ENCODE measurements around the gene PRR14. TPM values are rescaled to one million over a fixed set of nuclear protein-coding genes. Genes with fewer than 3 reads are reported as not detected.

PRR14 gene
- total RNA-seq, 1 experiment from 2014 or later: 41.4 TPM

- peaks cover 60% of the 10 kb centered on the region for H3K36me3 Mint-ChIP-seq (ENCODE audit: insufficient read depth, unreplicated experiment)
- H3K27ac Mint-ChIP-seq (ENCODE audit: low read depth, unreplicated experiment): no peak overlapping the region
- no peaks in the 10 kb centered on the region for H3K9me3 Mint-ChIP-seq (ENCODE audit: unreplicated experiment)
- no peak for DNase-seq (ENCODE audit: unreplicated experiment)
- H3K4me1 Mint-ChIP-seq (ENCODE audit: insufficient read depth, unreplicated experiment): no peaks in the 10 kb centered on the region
- H3K27me3 Mint-ChIP-seq (ENCODE audit: insufficient read depth, unreplicated experiment): no peaks in the 10 kb centered on the region
- ChIA-PET CTCF (interaction anchor here (0.6 to 1.9 kb wide), 3 partner anchors 8 to 77 kb away, joined by 3 to 9 read pairs (median 3); no protein-coding TSS in a partner anchor), POLR2A (interaction anchor here (0.8 to 0.9 kb wide), 2 partner anchors 46 to 69 kb away, joined by 3 read pairs; partner anchors contain the start of genes PRR14 and ZNF747)
- intact Hi-C loops (cut with micrococcal nuclease): no loop called here
- H3K4me3 Mint-ChIP-seq (ENCODE audit: unreplicated experiment): no peak overlapping the region
- TF ChIP-seq CTCF (IDR thresholded peaks at IDR 0.05; ENCODE audit: unreplicated experiment): no peak
- no TSS peak for BruUV-seq (replicated peaks)
Observed at GRCh38 chr16:30603945-30604315, 46.8 kb upstream of the PRR14 start.

GRCh38 chr16:30604316-30604947, 46.3 kb upstream of the PRR14 start:
- Mint-ChIP-seq H3K9me3 (ENCODE audit: unreplicated experiment) (no peaks in the 10 kb centered on the region), H3K4me1 (ENCODE audit: insufficient read depth, unreplicated experiment) (no peaks in the 10 kb centered on the region), H3K27ac (ENCODE audit: low read depth, unreplicated experiment) (no peak overlapping the region), H3K36me3 (ENCODE audit: insufficient read depth, unreplicated experiment) (peaks cover 60% of the 10 kb centered on the region), H3K27me3 (ENCODE audit: insufficient read depth, unreplicated experiment) (no peaks in the 10 kb centered on the region), H3K4me3 (ENCODE audit: unreplicated experiment) (no peak overlapping the region)
- BruUV-seq (replicated peaks): no TSS peak
- no peak for DNase-seq (ENCODE audit: unreplicated experiment)
- intact Hi-C loops (cut with micrococcal nuclease): no loop called here
- POLR2A ChIA-PET: interaction anchor here (0.8 kb wide), 1 partner anchor 70 kb away, joined by 3 read pairs; the partner anchor contains the start of gene ZNF747
- CTCF ChIA-PET: interaction anchor here (0.6 kb wide), 1 partner anchor 77 kb away, joined by 3 read pairs; no protein-coding TSS in a partner anchor
- no peak for TF ChIP-seq CTCF (IDR thresholded peaks at IDR 0.05; ENCODE audit: unreplicated experiment)

GRCh38 chr16:30605158-30605557, 45.6 kb upstream of the PRR14 start:
- no peaks in the 10 kb centered on the region for H3K4me1 Mint-ChIP-seq (ENCODE audit: insufficient read depth, unreplicated experiment)
- no peaks in the 10 kb centered on the region for H3K27me3 Mint-ChIP-seq (ENCODE audit: insufficient read depth, unreplicated experiment)
- no peak for DNase-seq (ENCODE audit: unreplicated experiment)
- no peak overlapping the region for H3K4me3 Mint-ChIP-seq (ENCODE audit: unreplicated experiment)
- peaks cover 64% of the 10 kb centered on the region for H3K36me3 Mint-ChIP-seq (ENCODE audit: insufficient read depth, unreplicated experiment)
- ChIA-PET CTCF (interaction anchor here (0.7 to 1.1 kb wide), 2 partner anchors 10 to 46 kb away, joined by 3 to 4 read pairs; no protein-coding TSS in a partner anchor), POLR2A (no interaction called here)
- no peak for TF ChIP-seq CTCF (IDR thresholded peaks at IDR 0.05; ENCODE audit: unreplicated experiment)
- intact Hi-C loops (cut with micrococcal nuclease): no loop called here
- no TSS peak for BruUV-seq (replicated peaks)
- H3K27ac Mint-ChIP-seq (ENCODE audit: low read depth, unreplicated experiment): no peak overlapping the region
- no peaks in the 10 kb centered on the region for H3K9me3 Mint-ChIP-seq (ENCODE audit: unreplicated experiment)

- no TSS peak for BruUV-seq (replicated peaks)
- H3K9me3 Mint-ChIP-seq (ENCODE audit: unreplicated experiment): no peaks in the 10 kb centered on the region
- POLR2A ChIA-PET: no interaction called here
- H3K4me3 Mint-ChIP-seq (ENCODE audit: unreplicated experiment): no peak overlapping the region
- peaks cover 67% of the 10 kb centered on the region for H3K36me3 Mint-ChIP-seq (ENCODE audit: insufficient read depth, unreplicated experiment)
- DNase-seq (ENCODE audit: unreplicated experiment): no peak
- no peaks in the 10 kb centered on the region for H3K4me1 Mint-ChIP-seq (ENCODE audit: insufficient read depth, unreplicated experiment)
- CTCF ChIA-PET: interaction anchor here (1.0 to 1.4 kb wide), 3 partner anchors 9 to 188 kb away, joined by 3 to 7 read pairs (median 4); no protein-coding TSS in a partner anchor
- no peak overlapping the region for H3K27ac Mint-ChIP-seq (ENCODE audit: low read depth, unreplicated experiment)
- H3K27me3 Mint-ChIP-seq (ENCODE audit: insufficient read depth, unreplicated experiment): no peaks in the 10 kb centered on the region
- TF ChIP-seq CTCF (IDR thresholded peaks at IDR 0.05; ENCODE audit: unreplicated experiment): no peak
- intact Hi-C loops (cut with micrococcal nuclease): no loop called here
Observed at GRCh38 chr16:30606004-30606403, 44.8 kb upstream of the PRR14 start.
